ENCODE data around the gene DPEP2NB.

Gene DPEP2NB

DNA sequence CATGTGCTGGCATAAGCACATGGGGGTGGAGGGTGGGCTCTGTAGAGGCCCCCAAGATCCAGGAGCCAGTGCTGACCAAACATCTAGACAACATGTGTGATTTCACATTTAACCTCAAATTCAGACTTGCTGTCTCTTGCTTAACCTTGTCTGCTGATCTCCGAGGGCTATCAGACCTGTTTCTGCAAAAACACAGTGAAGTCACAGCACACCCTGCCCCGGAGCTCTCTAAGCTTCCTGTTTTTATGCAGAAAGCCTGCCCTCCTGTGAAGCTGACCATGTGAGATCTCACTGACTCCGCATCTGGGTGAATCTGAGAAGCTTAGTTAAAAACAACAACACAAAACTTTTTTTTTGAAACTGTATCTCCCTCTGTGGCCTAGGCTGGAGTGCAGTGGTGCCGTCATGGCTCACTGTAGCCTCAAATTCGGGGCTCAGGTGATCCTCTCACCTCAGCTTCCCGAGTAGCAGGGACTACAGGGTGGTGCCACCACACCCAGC, 9.9 kb downstream of the DPEP2NB start (continued):
- TF ChIP-seq ZBTB26 (tag by site-specific recombination; optimal IDR thresholded peaks at IDR 0.05), result no peak

DNA sequence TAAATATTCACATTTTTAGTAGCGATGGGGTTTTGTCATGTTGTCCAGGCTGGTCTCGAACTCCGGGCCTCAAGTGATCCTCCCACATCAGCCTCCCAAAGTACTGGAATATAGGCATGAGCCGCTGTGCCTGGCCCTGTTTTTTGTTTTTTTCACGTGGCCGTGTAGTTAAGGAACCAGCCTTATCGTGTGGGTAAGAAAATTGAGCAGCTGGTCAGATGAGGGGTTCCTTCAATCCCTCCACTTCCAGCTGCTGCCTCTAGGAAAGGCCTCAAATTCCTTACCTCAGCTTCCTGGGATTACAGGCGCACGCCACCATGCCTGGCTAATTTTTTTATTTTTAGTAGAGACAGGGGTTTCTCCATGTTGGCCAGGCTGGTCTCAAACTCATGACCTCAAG, 10.5 kb downstream of the DPEP2NB start:
- Histone ChIP-seq H3K4me3 (ENCODE audit: low read depth, low read length) (no peak overlapping the region), H3K36me3 (ENCODE audit: control insufficient read depth in 2 of 2, insufficient read depth in 1 of 2, low read length in 2 of 2) (no peaks in the 10 kb centered on the region), H3K27ac (ENCODE audit: extremely low read depth, low read depth, low read length) (no peak overlapping the region), H3K9me3 (ENCODE audit: control insufficient read depth, insufficient read depth, low read depth, low read length) (no peaks in the 10 kb centered on the region), H3K4me1 (ENCODE audit: control insufficient read depth, insufficient read depth, low read length) (no peaks in the 10 kb centered on the region)
- TF ChIP-seq, protein P1, sequence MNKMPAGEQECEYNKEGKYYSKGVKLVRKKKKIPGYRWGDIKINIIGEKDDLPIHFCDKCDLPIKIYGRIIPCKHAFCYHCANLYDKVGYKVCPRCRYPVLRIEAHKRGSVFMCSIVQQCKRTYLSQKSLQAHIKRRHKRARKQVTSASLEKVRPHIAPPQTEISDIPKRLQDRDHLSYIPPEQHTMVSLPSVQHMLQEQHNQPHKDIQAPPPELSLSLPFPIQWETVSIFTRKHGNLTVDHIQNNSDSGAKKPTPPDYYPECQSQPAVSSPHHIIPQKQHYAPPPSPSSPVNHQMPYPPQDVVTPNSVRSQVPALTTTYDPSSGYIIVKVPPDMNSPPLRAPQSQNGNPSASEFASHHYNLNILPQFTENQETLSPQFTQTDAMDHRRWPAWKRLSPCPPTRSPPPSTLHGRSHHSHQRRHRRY (tag by site-specific recombination; IDR thresholded peaks at IDR 0.05), result no peak
- TF ChIP-seq ZNF558 (tag by site-specific recombination; IDR thresholded peaks at IDR 0.05) (no peak), ZNF660 (tag by site-specific recombination; IDR thresholded peaks at IDR 0.05) (no peak), WT1 (tag by site-specific recombination; IDR thresholded peaks at IDR 0.05) (no peak), ZNF623 (tag by site-specific recombination; IDR thresholded peaks at IDR 0.05) (no peak), ZNF274 (IDR thresholded peaks at IDR 0.05; ENCODE audit: low read length) (no peak), ZNF274 (tag by site-specific recombination; IDR thresholded peaks at IDR 0.05; ENCODE audit: borderline replicate concordance) (no peak), ZNF362 (tag by site-specific recombination; IDR thresholded peaks at IDR 0.05) (no peak), ZNF132 (tag by site-specific recombination; IDR thresholded peaks at IDR 0.05; ENCODE audit: borderline replicate concordance) (no peak), ZNF19 (tag by site-specific recombination; IDR thresholded peaks at IDR 0.05; ENCODE audit: low read depth) (no peak), ZNF121 (tag by site-specific recombination; IDR thresholded peaks at IDR 0.05) (no peak), ZNF677 (tag by site-specific recombination; IDR thresholded peaks at IDR 0.05) (no peak), ZNF561 (tag by site-specific recombination; IDR thresholded peaks at IDR 0.05; ENCODE audit: borderline replicate concordance) (no peak), MZF1 (tag by site-specific recombination; IDR thresholded peaks at IDR 0.05; ENCODE audit: borderline replicate concordance) (no peak), ZNF24 (tag by site-specific recombination; IDR thresholded peaks at IDR 0.05) (no peak), ZBTB11 (tag by site-specific recombination; conservative IDR thresholded peaks at IDR 0.05; ENCODE audit: low read depth) (no peak), ZNF426 (tag by site-specific recombination; IDR thresholded peaks at IDR 0.05) (no peak)
- TF ChIP-seq, protein P2, sequence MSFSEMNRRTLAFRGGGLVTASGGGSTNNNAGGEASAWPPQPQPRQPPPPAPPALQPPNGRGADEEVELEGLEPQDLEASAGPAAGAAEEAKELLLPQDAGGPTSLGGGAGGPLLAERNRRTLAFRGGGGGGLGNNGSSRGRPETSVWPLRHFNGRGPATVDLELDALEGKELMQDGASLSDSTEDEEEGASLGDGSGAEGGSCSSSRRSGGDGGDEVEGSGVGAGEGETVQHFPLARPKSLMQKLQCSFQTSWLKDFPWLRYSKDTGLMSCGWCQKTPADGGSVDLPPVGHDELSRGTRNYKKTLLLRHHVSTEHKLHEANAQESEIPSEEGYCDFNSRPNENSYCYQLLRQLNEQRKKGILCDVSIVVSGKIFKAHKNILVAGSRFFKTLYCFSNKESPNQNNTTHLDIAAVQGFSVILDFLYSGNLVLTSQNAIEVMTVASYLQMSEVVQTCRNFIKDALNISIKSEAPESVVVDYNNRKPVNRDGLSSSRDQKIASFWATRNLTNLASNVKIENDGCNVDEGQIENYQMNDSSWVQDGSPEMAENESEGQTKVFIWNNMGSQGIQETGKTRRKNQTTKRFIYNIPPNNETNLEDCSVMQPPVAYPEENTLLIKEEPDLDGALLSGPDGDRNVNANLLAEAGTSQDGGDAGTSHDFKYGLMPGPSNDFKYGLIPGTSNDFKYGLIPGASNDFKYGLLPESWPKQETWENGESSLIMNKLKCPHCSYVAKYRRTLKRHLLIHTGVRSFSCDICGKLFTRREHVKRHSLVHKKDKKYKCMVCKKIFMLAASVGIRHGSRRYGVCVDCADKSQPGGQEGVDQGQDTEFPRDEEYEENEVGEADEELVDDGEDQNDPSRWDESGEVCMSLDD (tag by site-specific recombination; IDR thresholded peaks at IDR 0.05), result no peak
- TF ChIP-seq, protein P3, sequence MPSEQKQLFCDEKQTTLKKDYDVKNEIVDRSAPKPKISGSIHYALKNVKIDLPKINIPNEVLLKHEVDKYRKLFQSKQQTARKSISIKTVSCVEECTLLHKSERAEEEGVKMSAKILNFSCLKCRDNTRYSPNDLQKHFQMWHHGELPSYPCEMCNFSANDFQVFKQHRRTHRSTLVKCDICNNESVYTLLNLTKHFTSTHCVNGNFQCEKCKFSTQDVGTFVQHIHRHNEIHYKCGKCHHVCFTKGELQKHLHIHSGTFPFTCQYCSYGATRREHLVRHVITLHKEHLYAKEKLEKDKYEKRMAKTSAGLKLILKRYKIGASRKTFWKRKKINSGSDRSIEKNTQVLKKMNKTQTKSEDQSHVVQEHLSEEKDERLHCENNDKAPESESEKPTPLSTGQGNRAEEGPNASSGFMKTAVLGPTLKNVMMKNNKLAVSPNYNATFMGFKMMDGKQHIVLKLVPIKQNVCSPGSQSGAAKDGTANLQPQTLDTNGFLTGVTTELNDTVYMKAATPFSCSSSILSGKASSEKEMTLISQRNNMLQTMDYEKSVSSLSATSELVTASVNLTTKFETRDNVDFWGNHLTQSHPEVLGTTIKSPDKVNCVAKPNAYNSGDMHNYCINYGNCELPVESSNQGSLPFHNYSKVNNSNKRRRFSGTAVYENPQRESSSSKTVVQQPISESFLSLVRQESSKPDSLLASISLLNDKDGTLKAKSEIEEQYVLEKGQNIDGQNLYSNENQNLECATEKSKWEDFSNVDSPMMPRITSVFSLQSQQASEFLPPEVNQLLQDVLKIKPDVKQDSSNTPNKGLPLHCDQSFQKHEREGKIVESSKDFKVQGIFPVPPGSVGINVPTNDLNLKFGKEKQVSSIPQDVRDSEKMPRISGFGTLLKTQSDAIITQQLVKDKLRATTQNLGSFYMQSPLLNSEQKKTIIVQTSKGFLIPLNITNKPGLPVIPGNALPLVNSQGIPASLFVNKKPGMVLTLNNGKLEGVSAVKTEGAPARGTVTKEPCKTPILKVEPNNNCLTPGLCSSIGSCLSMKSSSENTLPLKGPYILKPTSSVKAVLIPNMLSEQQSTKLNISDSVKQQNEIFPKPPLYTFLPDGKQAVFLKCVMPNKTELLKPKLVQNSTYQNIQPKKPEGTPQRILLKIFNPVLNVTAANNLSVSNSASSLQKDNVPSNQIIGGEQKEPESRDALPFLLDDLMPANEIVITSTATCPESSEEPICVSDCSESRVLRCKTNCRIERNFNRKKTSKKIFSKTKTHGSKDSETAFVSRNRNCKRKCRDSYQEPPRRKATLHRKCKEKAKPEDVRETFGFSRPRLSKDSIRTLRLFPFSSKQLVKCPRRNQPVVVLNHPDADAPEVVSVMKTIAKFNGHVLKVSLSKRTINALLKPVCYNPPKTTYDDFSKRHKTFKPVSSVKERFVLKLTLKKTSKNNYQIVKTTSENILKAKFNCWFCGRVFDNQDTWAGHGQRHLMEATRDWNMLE (tag by site-specific recombination; conservative IDR thresholded peaks at IDR 0.05; ENCODE audit: low read depth), result no peak
- POLR2A ChIA-PET, result interaction anchor here (0.8 kb wide), 1 partner anchor 79 kb away, joined by 3 read pairs; no protein-coding TSS in a partner anchor
- CTCF ChIA-PET, result interaction anchor here (0.6 to 1.0 kb wide), 3 partner anchors 11 to 1865 kb away, joined by 3 to 5 read pairs (median 4); no protein-coding TSS in a partner anchor

Measured in HEK293 (cell line).